HepG2 (cell line): Measurements from ENCODE around the gene ZNRF4. TPM values are rescaled to one million over a fixed set of nuclear protein-coding genes. Genes with fewer than 3 reads are reported as not detected.

ENCODE experiments used
- ATAC-seq: fragments of 200-7000 bp; cut with Tn5 transposase; 3 replicates; pipeline ENCODE4 v1.9.1; 2020; ENCODE audit warnings: mild to moderate bottlenecking, moderate library complexity
- BruUV-seq: library from RNA; stranded (reverse); fragments of 400-500 nt; replicated peaks from 2 replicates; lab custom pipeline; 2021; lab: Mats Ljungman, UMichigan
- CTCF ChIA-PET: fragments of 300-600 bp; formaldehyde crosslinking; extraction: SDS; loops from one replicate; lab custom pipeline; 2021; ENCODE audit warnings: low total read pairs, inconsistent platforms, low intra/inter-chr PET ratio; lab: Yijun Ruan, JAX
- POLR2A ChIA-PET: fragments of 350-600 bp; sonication (Branson Sonifier 250); formaldehyde crosslinking; loops from one replicate; lab custom pipeline; 2020; ENCODE audit warnings: antibody characterized with exemption, inconsistent platforms; lab: Yijun Ruan, JAX
- DNase-seq: peaks from one replicate; pipeline ENCODE4 v3.0.0-alpha.2; 2015; ENCODE audit warnings: low spot score
- FAIRE-seq: peaks from 3 replicates; lab custom pipeline; 2011; peaks lifted over from hg19 to GRCh38; lab: Jason Lieb, UNC
- H2AFZ ChIP-seq: one replicate; pipeline ENCODE4 v1.6.1; 2011; ENCODE audit warnings: low read length, inconsistent platforms
- H3K27ac ChIP-seq: fragments of 300-600 bp; 3 replicates; pipeline ENCODE4 v1.8.0; 2011; ENCODE audit warnings: mixed run types, mild to moderate bottlenecking, mixed read lengths, low read length, inconsistent platforms; ENCODE audit not compliant: insufficient read depth; ENCODE audit errors: extremely low read length
- H3K27me3 ChIP-seq, 2 experiments: fragments of 200-600 bp in 1 of 2; 2 replicates in 1 of 2; 3 replicates in 1 of 2; pipeline versions ENCODE4 v1.6.0 to v1.8.0; 2011; ENCODE audit warnings: low read length in 2 of 2, mild to moderate bottlenecking in 2 of 2, moderate library complexity in 2 of 2, inconsistent platforms in 1 of 2; ENCODE audit not compliant: insufficient read depth in 2 of 2, control insufficient read depth in 1 of 2
- H3K36me3 ChIP-seq, 2 experiments: fragments of 200-600 bp in 1 of 2; replicated peaks in 1 of 2; 2 replicates in 1 of 2; 3 replicates in 1 of 2; pipeline versions ENCODE4 v1.5.1 to v1.8.0; 2011; ENCODE audit warnings: low read length in 2 of 2, inconsistent platforms in 1 of 2; ENCODE audit not compliant: insufficient read depth in 2 of 2, control insufficient read depth in 1 of 2
- H3K4me1 ChIP-seq: 2 replicates; pipeline ENCODE4 v1.5.1; 2012; ENCODE audit warnings: low read length, inconsistent platforms; ENCODE audit not compliant: insufficient read depth
- H3K4me2 ChIP-seq: 2 replicates; pipeline ENCODE4 v1.6.0; 2011; ENCODE audit warnings: low read depth, low read length, inconsistent platforms
- H3K4me3 ChIP-seq, 3 experiments: fragments of 200-600 bp in 1 of 3; sonication (generic), shearing (Covaris generic) in 1 of 3; replicated peaks in 1 of 3; 2 replicates each; pipeline ENCODE4 v1.5.1; 2011 to 2016; ENCODE audit warnings: low read length in 3 of 3, inconsistent platforms in 2 of 3, low read depth in 2 of 3, mild to moderate bottlenecking in 2 of 3, control low read depth in 1 of 3, mixed read lengths in 1 of 3; ENCODE audit not compliant: insufficient read depth in 1 of 3
- H3K79me2 ChIP-seq: one replicate; pipeline ENCODE4 v1.6.1; 2011; ENCODE audit warnings: low read length, inconsistent platforms; ENCODE audit not compliant: insufficient read depth
- H3K9ac ChIP-seq: 2 replicates; pipeline ENCODE4 v1.6.0; 2011; ENCODE audit warnings: mild to moderate bottlenecking, low read depth, low read length, inconsistent platforms; ENCODE audit not compliant: insufficient read depth
- H3K9me3 ChIP-seq: 2 replicates; pipeline ENCODE4 v1.5.1; 2012; ENCODE audit warnings: mild to moderate bottlenecking, low read length
- H4K20me1 ChIP-seq: 2 replicates; pipeline ENCODE4 v1.6.0; 2011; ENCODE audit warnings: inconsistent platforms, mild to moderate bottlenecking, low read length, moderate library complexity; ENCODE audit not compliant: insufficient read depth
- AHR ChIP-seq: IDR thresholded peaks from 2 replicates; pipeline ENCODE4 v1.6.1; 2018; ENCODE audit warnings: missing genetic modification reagents, missing compliant biosample characterization
- HMG20A ChIP-seq: IDR thresholded peaks from 2 replicates; pipeline ENCODE4 v1.6.1; 2016; ENCODE audit warnings: borderline replicate concordance
- KMT2A ChIP-seq: sonication (generic); formaldehyde crosslinking; IDR thresholded peaks from 2 replicates; pipeline ENCODE4 v1.4.0; 2020; ENCODE audit warnings: missing genetic modification reagents
- MAF1 ChIP-seq: sonication (generic); formaldehyde crosslinking; IDR thresholded peaks from 2 replicates; pipeline ENCODE4 v1.5.0; 2020; ENCODE audit warnings: missing genetic modification reagents, borderline replicate concordance
- MED8 ChIP-seq: sonication (generic); formaldehyde crosslinking; IDR thresholded peaks from 2 replicates; pipeline ENCODE4 v1.8.1; 2023; ENCODE audit warnings: mild to moderate bottlenecking, missing genetic modification reagents; ENCODE audit not compliant: insufficient replicate concordance
- MYNN ChIP-seq: sonication (generic); formaldehyde crosslinking; IDR thresholded peaks from 2 replicates; pipeline ENCODE4 v1.4.0; 2020; ENCODE audit warnings: mild to moderate bottlenecking, low read depth, missing genetic modification reagents
- NCOA2 ChIP-seq: sonication (generic); formaldehyde crosslinking; IDR thresholded peaks from 2 replicates; pipeline ENCODE4 v1.8.0; 2022; ENCODE audit warnings: inconsistent platforms
- PCBP1 ChIP-seq: fragments of 200-400 bp; formaldehyde crosslinking; IDR thresholded peaks from 2 replicates; pipeline ENCODE4 v1.6.1; 2017; ENCODE audit warnings: mild to moderate bottlenecking, low read depth, low read length, borderline replicate concordance
- PITX1 ChIP-seq: sonication (generic); formaldehyde crosslinking; IDR thresholded peaks from 2 replicates; pipeline ENCODE4 v1.5.1; 2020; ENCODE audit warnings: mild to moderate bottlenecking, missing genetic modification reagents
- SCMH1 ChIP-seq: sonication (generic); formaldehyde crosslinking; IDR thresholded peaks from 2 replicates; pipeline ENCODE4 v1.9.0; 2021; ENCODE audit warnings: missing genetic modification reagents, mild to moderate bottlenecking, borderline replicate concordance
- TMF1 ChIP-seq: sonication (generic); formaldehyde crosslinking; IDR thresholded peaks from 2 replicates; pipeline ENCODE4 v1.8.1; 2022; ENCODE audit warnings: low read depth, missing genetic modification reagents
- ZC3H13 ChIP-seq: sonication (generic); formaldehyde crosslinking; IDR thresholded peaks from 2 replicates; pipeline ENCODE4 v1.8.1; 2023; ENCODE audit warnings: mild to moderate bottlenecking, missing genetic modification reagents, moderate library complexity
- ZC3H4 ChIP-seq: sonication (generic); formaldehyde crosslinking; IDR thresholded peaks from 2 replicates; pipeline ENCODE4 v1.4.0; 2020; ENCODE audit warnings: missing genetic modification reagents, borderline replicate concordance
- ZKSCAN5 ChIP-seq: sonication (generic); formaldehyde crosslinking; IDR thresholded peaks from 2 replicates; pipeline ENCODE4 v1.5.1; 2020; ENCODE audit warnings: mild to moderate bottlenecking, missing genetic modification reagents
- ZNF253 ChIP-seq: sonication (generic); formaldehyde crosslinking; IDR thresholded peaks from 2 replicates; pipeline ENCODE4 v1.8.0; 2022; ENCODE audit warnings: mild to moderate bottlenecking, missing genetic modification reagents, borderline replicate concordance
- ZNF335 ChIP-seq: sonication (generic); formaldehyde crosslinking; IDR thresholded peaks from 2 replicates; pipeline ENCODE4 v1.4.0; 2020; ENCODE audit warnings: missing genetic modification reagents
- ZNF446 ChIP-seq: sonication (generic); formaldehyde crosslinking; IDR thresholded peaks from 2 replicates; pipeline ENCODE4 v1.5.0; 2020; ENCODE audit warnings: mild to moderate bottlenecking, missing genetic modification reagents
- ZNF619 ChIP-seq: sonication (generic); formaldehyde crosslinking; IDR thresholded peaks from 2 replicates; pipeline ENCODE4 v1.4.0; 2020; ENCODE audit warnings: mild to moderate bottlenecking, missing genetic modification reagents
- ZNF703 ChIP-seq: sonication (generic); formaldehyde crosslinking; IDR thresholded peaks from 2 replicates; pipeline ENCODE4 v1.5.1; 2020; ENCODE audit warnings: missing genetic modification reagents, mild to moderate bottlenecking, moderate library complexity, borderline replicate concordance
- ZNF776 ChIP-seq: sonication (generic); formaldehyde crosslinking; IDR thresholded peaks from 2 replicates; pipeline ENCODE4 v1.4.0; 2020; ENCODE audit warnings: mild to moderate bottlenecking, missing genetic modification reagents
- whole genome bisulfite sequencing: methylation state at CpG from one replicate; pipeline ENCODE4 v1.1.6; 2017; ENCODE audit warnings: low lambda C conversion rate; 5-methylcytosine and 5-hydroxymethylcytosine counted together
- in situ Hi-C: cut with HindIII; loops from 2 replicates; pipeline ENCODE4 v1.10.0; 2017; ENCODE audit warnings: low pct_unique_long_range_greater_than_20kb; ENCODE audit not compliant: extremely low pct_ligation_motif_present
- intact Hi-C: fragments of 100-400 bp; cut with micrococcal nuclease; formaldehyde crosslinking; loops from one replicate; pipeline ENCODE4 v1.10.0; 2022; ENCODE audit not compliant: unreplicated experiment
- polyA plus RNA-seq, 8 experiments: library from polyadenylated mRNA; depleted of rRNA in 3 of 8; stranded (reverse) in 7 of 8; unstranded in 1 of 8; fragments of >200 nt; fragmentation: Illumina TruSeq in 4 of 8; extraction: Trizol in 4 of 8; gene quantifications; 2 replicates each; pipeline versions ENCODE4 v1.2.1 to v1.2.3, GENCODE V29; 2011 to 2016; ENCODE audit warnings: low read depth in 4 of 8, missing spikeins in 1 of 8, mixed read lengths in 1 of 8; ENCODE audit not compliant: insufficient read depth in 1 of 8
- total RNA-seq, 5 experiments: library from RNA; depleted of rRNA; stranded (reverse); fragments of >200 nt; fragmentation: Illumina TruSeq; extraction: Trizol; gene quantifications; 2 replicates each; pipeline ENCODE4 v1.2.3, GENCODE V29; 2016; ENCODE audit warnings: low read depth in 1 of 5
- TF ChIP-seq, protein P1 (sequence below): sonication (generic); formaldehyde crosslinking; IDR thresholded peaks from 2 replicates; pipeline ENCODE4 v1.8.1; 2023; ENCODE audit warnings: mild to moderate bottlenecking, missing genetic modification reagents, borderline replicate concordance
- TF ChIP-seq, protein P2 (sequence below): sonication (generic); formaldehyde crosslinking; IDR thresholded peaks from 2 replicates; pipeline ENCODE4 v1.5.0; 2020; ENCODE audit warnings: missing genetic modification reagents

ZNRF4 gene
- total and polyA plus RNA-seq, 2 of the 13 experiments (the other 11 are each of a cell fraction or from before 2014, with no cell fraction given), result not detected

DNA sequence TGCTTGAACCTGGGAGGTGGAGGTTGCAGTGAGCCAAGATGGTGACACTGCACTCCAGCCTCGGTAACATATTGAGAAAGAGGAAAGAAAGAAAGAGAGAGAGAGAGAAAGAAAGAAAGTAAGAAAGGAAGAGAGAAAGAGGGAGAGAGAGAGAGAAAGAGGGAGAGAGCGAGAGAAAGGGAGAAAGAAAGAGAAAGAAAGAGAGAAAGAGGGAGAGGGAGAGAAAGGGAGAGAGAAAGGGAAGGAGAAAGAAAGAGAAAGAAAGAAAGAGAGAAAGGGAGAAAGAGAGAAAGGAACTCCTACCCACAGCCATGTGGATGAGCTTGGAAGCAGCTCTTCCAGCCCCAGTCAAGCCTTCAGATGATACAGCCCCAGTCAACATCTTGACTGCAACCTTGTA, 46.7 kb downstream of the ZNRF4 start (continued):
- TF ChIP-seq MYNN (CRISPR knock-in tag) (no peak), TMF1 (CRISPR knock-in tag) (no peak), ZNF335 (CRISPR knock-in tag) (no peak), KMT2A (CRISPR knock-in tag) (no peak), AHR (CRISPR knock-in tag) (no peak), ZNF776 (no peak), NCOA2 (CRISPR knock-in tag) (no peak)

DNA sequence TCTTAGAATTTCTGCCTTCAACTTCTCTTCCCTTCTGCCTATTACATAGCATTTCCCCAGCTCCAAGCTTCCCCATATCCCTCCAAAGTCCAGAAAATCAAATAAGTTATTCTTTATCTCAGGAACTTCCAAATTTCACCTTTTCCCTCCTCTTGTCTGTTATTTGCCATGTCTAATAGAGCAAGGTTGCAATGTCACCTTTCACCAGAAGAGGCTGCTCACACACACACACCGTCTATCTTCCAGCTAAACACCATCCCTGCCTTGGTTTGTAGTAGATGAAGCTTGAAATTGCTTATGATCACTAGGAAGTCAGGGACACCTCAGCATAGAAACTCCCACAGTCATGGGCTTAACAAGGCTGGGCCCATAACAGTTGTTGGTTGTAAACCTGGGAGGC, 48.4 kb downstream of the ZNRF4 start:
- no TSS peak for BruUV-seq
- 7% methylated on average over 1 of the region's 1 CpG for WGBS
- ATAC-seq, result no peak

More for the DNA sequence above, 48.4 kb downstream of the ZNRF4 start:
- TF ChIP-seq PITX1 (CRISPR knock-in tag), result no peak
- TF ChIP-seq PCBP1, result no peak
- TF ChIP-seq ZNF446, result no peak
- TF ChIP-seq, protein P1, sequence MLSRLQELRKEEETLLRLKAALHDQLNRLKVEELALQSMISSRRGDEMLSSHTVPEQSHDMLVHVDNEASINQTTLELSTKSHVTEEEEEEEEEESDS, result no peak
- no peak for TF ChIP-seq MED8 (CRISPR knock-in tag)
- no peak for TF ChIP-seq ZKSCAN5 (CRISPR knock-in tag)
- no peak for TF ChIP-seq MAF1 (CRISPR knock-in tag)
- no peak for TF ChIP-seq HMG20A (CRISPR knock-in tag)
- TF ChIP-seq, protein P2, sequence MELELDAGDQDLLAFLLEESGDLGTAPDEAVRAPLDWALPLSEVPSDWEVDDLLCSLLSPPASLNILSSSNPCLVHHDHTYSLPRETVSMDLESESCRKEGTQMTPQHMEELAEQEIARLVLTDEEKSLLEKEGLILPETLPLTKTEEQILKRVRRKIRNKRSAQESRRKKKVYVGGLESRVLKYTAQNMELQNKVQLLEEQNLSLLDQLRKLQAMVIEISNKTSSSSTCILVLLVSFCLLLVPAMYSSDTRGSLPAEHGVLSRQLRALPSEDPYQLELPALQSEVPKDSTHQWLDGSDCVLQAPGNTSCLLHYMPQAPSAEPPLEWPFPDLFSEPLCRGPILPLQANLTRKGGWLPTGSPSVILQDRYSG, result no peak
- TF ChIP-seq ZNF703, result no peak
- no peak for TF ChIP-seq ZNF253
- TF ChIP-seq ZC3H13, result no peak
- no peak for TF ChIP-seq SCMH1
- TF ChIP-seq ZC3H4 (CRISPR knock-in tag), result no peak
- no peak for TF ChIP-seq ZNF619 (CRISPR knock-in tag)
- Histone ChIP-seq H3K9me3 (peaks cover 24% of the 10 kb centered on the region), H3K27ac (no peak overlapping the region), H3K4me3 (no peak overlapping the region), H4K20me1 (no peaks in the 10 kb centered on the region), H2AFZ (no peak overlapping the region), H3K9ac (no peak overlapping the region), H3K4me2 (no peak overlapping the region), H3K4me1 (no peaks in the 10 kb centered on the region), H3K79me2 (no peaks in the 10 kb centered on the region), H3K36me3 (no peaks in the 10 kb centered on the region), H3K27me3 (no peaks in the 10 kb centered on the region)
- in situ Hi-C loops (no loop called here), intact Hi-C loops (no loop called here)
- no peak for DNase-seq
- no peak for FAIRE-seq
- ChIA-PET CTCF (no interaction called here), POLR2A (no interaction called here)
